Right ventricle myocardium inferior (tissue), 1 donor: ENCODE results near the gene ALDH2. TPM values are rescaled to one million over a fixed set of nuclear protein-coding genes. Genes with fewer than 3 reads are reported as not detected.

Source experiments
- ATAC-seq: fragments of 200-7000 bp; cut with Tn5 transposase; one replicate; pipeline ENCODE4 v1.9.1; 2020; ENCODE audit warnings: mild to moderate bottlenecking, moderate library complexity
- DNase-seq: peaks from one replicate; pipeline ENCODE4 v3.0.0; 2021; ENCODE audit errors: missing footprints
- intact Hi-C: fragments of 100-400 bp; cut with DNase I; formaldehyde crosslinking; loops from one replicate; pipeline ENCODE4 v1.11.0; 2022
- microRNA-seq: library from miRNA; unstranded; fragments of <30 nt; microRNA quantifications from one replicate; pipeline ENCODE4 v1.2.0, GENCODE V29; 2020
- total RNA-seq: library from RNA; stranded (reverse); fragmentation: NEBNext Ultra II Directional; extraction: Animal tissue kit (Norgen Biotek cat#: 25700); gene quantifications from one replicate; pipeline ENCODE4 v1.2.1, GENCODE V29; 2021
- donor health status: DM: no; HTN: yes; CAD: no; lungs with severe emphysema.

ALDH2 gene
- total RNA-seq, 1 donor from 2014 or later = 382 TPM

- DNase-seq (peak; percentile 97), ATAC-seq (peak; percentile 96)
- intact Hi-C loops = loop anchor here (5.0 kb wide), 1 partner anchor 170 kb away; the partner anchor contains the start of genes ERP29 and TMEM116
These were observed 75.2 kb downstream of the ALDH2 start, which contains the start of gene MAPKAPK5 for GRCh38 chr12:111841750-111842555. MAPKAPK5 (plus strand) TSS chr12:111842228; CDS start chr12:111842734, 506 bp downstream.

GRCh38 chr12:111842556-111843396 is 76.0 kb downstream of the ALDH2 start:
- ATAC-seq = no peak
- peak; percentile 70 for DNase-seq
- intact Hi-C loops = loop anchor here (5.0 kb wide), 1 partner anchor 170 kb away; the partner anchor contains the start of genes ERP29 and TMEM116

DNA sequence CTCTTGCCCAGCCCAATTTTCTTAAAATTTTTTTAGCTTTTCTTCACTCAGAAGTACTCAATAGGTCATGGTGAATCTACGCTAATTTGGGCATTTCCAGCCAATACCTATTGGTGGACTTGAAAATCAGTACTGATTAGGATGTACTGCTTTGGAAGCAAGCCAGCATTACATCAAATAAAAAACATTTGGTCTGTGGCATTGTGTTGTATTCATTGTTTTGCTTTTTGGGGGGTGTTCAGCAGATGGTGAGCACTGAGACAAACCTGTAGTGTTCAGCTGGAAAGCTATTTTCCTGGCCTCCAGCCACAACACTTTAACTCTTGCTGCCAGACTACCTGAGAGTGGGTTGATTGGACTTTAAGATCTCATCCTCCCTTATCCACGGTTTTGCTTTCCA is 79.3 kb downstream of the ALDH2 start:
- ATAC-seq (no peak), DNase-seq (no peak)
- intact Hi-C loops = no loop called here

GRCh38 chr12:111850526-111850925 is 83.8 kb downstream of the ALDH2 start:
- no peak for DNase-seq
- intact Hi-C loops = no loop called here

DNA sequence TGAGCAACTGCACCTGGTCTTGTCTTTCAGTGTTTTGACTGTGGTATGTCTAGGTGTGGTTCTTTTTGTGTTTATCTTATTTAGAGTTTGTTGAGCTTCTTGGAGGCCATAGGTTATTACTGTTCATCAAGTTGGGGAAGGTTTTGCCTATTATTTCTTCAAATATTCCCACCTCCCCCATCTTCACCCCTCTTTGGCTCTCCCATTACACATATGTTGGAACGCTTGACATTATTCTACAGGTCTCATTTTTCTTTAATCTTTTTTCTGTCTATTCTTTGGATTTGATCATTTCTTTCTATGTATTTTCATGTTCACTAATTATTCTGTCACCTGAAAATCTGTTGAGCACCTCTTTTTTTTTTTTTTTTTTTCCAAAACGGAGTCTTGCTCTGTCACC is 91.5 kb downstream of the ALDH2 start:
- DNase-seq = no peak
- no peak for ATAC-seq
- intact Hi-C loops = no loop called here

More at GRCh38 chr12:111850526-111850925, 83.8 kb downstream of the ALDH2 start:
- no peak for ATAC-seq

DNA sequence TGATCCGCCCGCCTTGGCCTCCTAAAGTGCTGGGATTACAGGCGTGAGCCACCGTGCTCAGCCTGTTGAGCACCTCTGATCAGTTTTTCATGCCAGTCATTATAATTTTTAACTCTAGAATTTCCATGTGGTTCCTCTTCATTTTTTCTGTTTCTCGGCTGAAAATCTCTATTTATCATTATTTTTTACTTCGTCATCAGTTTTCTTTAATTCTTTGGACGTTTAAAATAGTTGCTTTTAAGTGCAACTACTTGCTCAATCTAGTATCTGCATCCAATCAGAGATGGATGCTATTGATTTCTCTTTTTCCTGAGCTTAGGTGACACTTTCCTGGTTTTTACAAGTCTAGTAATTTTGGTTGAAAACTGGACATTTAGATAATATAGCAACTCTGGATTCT is 92.0 kb downstream of the ALDH2 start:
- DNase-seq (no peak), ATAC-seq (no peak)
- intact Hi-C loops = no loop called here

- no peak for DNase-seq
- intact Hi-C loops = no loop called here
These were observed 98.2 kb downstream of the ALDH2 start for GRCh38 chr12:111864913-111865312.

More at GRCh38 chr12:111864913-111865312, 98.2 kb downstream of the ALDH2 start:
- no peak for ATAC-seq

Small RNA genes lying within 50 kb of the gene (microRNA-seq; reads per million reads assigned to microRNA genes)
- not detected for gene MIR6761

Other genes with a start within 250 kb of the ALDH2 start
- 48.4 TPM for gene ATXN2, start 167.6 kb upstream of the ALDH2 start, total RNA-seq
- gene BRAP, start 81.0 kb upstream of the ALDH2 start, total RNA-seq = 14.1 TPM
- gene ACAD10, start 80.9 kb upstream of the ALDH2 start, total RNA-seq = 27.8 TPM
- 26.2 TPM for gene MAPKAPK5, start 75.3 kb downstream of the ALDH2 start, total RNA-seq
- 40.0 TPM for gene TMEM116, start 246.2 kb downstream of the ALDH2 start, total RNA-seq
- gene ERP29, start 246.5 kb downstream of the ALDH2 start, total RNA-seq = 55.2 TPM